H1 (cell line): ENCODE results near the gene LAMC1. TPM values are rescaled to one million over a fixed set of nuclear protein-coding genes. Genes with fewer than 3 reads are reported as not detected.

ENCODE experiments used
- CHD7 ChIP-seq: fragments of 300-600 bp; sonication (generic); IDR thresholded peaks from 2 replicates; pipeline ENCODE4 v1.7.1; 2012; ENCODE audit warnings: low read length, moderate library complexity, mild to moderate bottlenecking, inconsistent platforms; ENCODE audit not compliant: insufficient replicate concordance
- E2F6 ChIP-seq: IDR thresholded peaks from 2 replicates; pipeline ENCODE4 v1.6.1; 2012; ENCODE audit warnings: inconsistent platforms
- GTF2F1 ChIP-seq: IDR thresholded peaks from 2 replicates; pipeline ENCODE4 v1.6.1; 2012; ENCODE audit warnings: low read depth, low read length, improper control_type of control experiment, borderline replicate concordance
- JUN ChIP-seq: IDR thresholded peaks from 2 replicates; pipeline ENCODE4 v1.6.1; 2011; ENCODE audit warnings: low read depth, mild to moderate bottlenecking, improper control_type of control experiment, low read length
- KDM4A ChIP-seq: IDR thresholded peaks from one replicate; pipeline ENCODE4 v1.7.1; 2012; ENCODE audit warnings: low read depth, mild to moderate bottlenecking, moderate library complexity, low read length, inconsistent platforms; ENCODE audit not compliant: severe bottlenecking
- RFX5 ChIP-seq: IDR thresholded peaks from 2 replicates; pipeline ENCODE4 v1.6.1; 2011; ENCODE audit warnings: low read depth, low read length, improper control_type of control experiment, borderline replicate concordance
- SAP30 ChIP-seq: fragments of 300-600 bp; sonication (generic); IDR thresholded peaks from 2 replicates; pipeline ENCODE4 v1.7.1; 2012; ENCODE audit warnings: low read length, moderate library complexity, mild to moderate bottlenecking, inconsistent platforms; ENCODE audit not compliant: insufficient read depth, insufficient replicate concordance
- SIRT6 ChIP-seq: IDR thresholded peaks from one replicate; pipeline ENCODE4 v1.7.1; 2012; ENCODE audit warnings: low read length, inconsistent platforms
- TAF1 ChIP-seq: IDR thresholded peaks from 2 replicates; pipeline ENCODE4 v1.6.1; 2011; ENCODE audit warnings: mild to moderate bottlenecking, low read depth, low read length
- polyA plus RNA-seq, 7 experiments: library from polyadenylated mRNA; depleted of rRNA in 3 of 7; stranded (reverse) in 5 of 7; unstranded in 2 of 7; fragments of >200 nt in 5 of 7; fragments of 200-250 nt in 2 of 7; gene quantifications; 1 replicate in 5 of 7; 2 replicates in 1 of 7; 4 replicates in 1 of 7; pipeline versions ENCODE4 v1.2.1 to v1.2.3, GENCODE V29; 2011 to 2013; ENCODE audit warnings: missing spikeins in 2 of 7, mixed read lengths in 2 of 7
- total RNA-seq: library from RNA; stranded (reverse); fragmentation: NEBNext Ultra II Directional; extraction: Animal tissue kit (Norgen Biotek cat#: 25700); gene quantifications from 2 replicates; pipeline ENCODE4 v1.2.1, GENCODE V29; 2021

LAMC1 gene
- total and polyA plus RNA-seq, 2 of the 8 experiments (the other 6 are each of a cell fraction or from before 2014, with no cell fraction given), result 47.6 to 90.3 TPM

GRCh38 chr1:183074215-183074614 is 51.0 kb downstream of the LAMC1 start (continued):
- TF ChIP-seq E2F6 (no peak), GTF2F1 (no peak), SAP30 (no peak), RFX5 (no peak), TAF1 (no peak), CHD7 (no peak), JUN (no peak), KDM4A (no peak), SIRT6 (no peak)
- TF ChIP-seq, all 59 proteins: peak for 0
